GM23338 (cell line): ENCODE results near the gene PLA2G2E.

Source experiments
- EZH2phosphoT487 ChIP-seq: fragments of 200-600 bp; sonication (generic); IDR thresholded peaks from one replicate; pipeline ENCODE4 v1.8.1; 2018; ENCODE audit warnings: antibody characterized with exemption; ENCODE audit not compliant: unreplicated experiment
- POLR2AphosphoS5 ChIP-seq: IDR thresholded peaks from 2 replicates; pipeline ENCODE4 v1.6.1; 2016; ENCODE audit warnings: antibody characterized with exemption, low read depth
- TF ChIP-seq, protein P1 (sequence below), 2 experiments: fragments of 200-600 bp in 1 of 2; sonication (generic) in 1 of 2; conservative IDR thresholded peaks; 2 replicates each; pipeline versions ENCODE4 v1.5.1 to v1.6.1; 2016 to 2017; ENCODE audit warnings: antibody characterized with exemption in 2 of 2, low read depth in 2 of 2, mild to moderate bottlenecking in 2 of 2, moderate library complexity in 1 of 2

DNA sequence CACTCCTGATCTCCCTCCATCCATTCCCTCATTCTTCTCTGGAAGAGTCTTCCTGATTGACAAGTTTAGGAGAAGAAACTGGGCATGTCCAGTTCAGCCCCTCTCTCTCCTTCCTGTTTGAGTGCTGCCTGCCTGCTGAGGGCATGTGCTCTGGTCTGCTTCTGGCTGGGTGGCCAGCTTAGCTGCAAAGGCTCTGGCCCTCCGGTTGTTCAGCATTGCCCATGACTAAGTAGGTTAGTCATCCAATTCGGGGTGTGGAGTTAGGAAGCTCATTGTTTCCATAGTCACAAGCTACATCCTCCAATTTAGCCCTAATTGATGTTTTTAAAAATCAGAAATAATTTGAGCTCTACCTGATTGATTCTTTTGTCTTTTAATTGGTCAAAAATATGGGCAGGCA lies 25.6 kb upstream of the PLA2G2E start:
- no peak for TF ChIP-seq POLR2AphosphoS5
- TF ChIP-seq, protein P1, sequence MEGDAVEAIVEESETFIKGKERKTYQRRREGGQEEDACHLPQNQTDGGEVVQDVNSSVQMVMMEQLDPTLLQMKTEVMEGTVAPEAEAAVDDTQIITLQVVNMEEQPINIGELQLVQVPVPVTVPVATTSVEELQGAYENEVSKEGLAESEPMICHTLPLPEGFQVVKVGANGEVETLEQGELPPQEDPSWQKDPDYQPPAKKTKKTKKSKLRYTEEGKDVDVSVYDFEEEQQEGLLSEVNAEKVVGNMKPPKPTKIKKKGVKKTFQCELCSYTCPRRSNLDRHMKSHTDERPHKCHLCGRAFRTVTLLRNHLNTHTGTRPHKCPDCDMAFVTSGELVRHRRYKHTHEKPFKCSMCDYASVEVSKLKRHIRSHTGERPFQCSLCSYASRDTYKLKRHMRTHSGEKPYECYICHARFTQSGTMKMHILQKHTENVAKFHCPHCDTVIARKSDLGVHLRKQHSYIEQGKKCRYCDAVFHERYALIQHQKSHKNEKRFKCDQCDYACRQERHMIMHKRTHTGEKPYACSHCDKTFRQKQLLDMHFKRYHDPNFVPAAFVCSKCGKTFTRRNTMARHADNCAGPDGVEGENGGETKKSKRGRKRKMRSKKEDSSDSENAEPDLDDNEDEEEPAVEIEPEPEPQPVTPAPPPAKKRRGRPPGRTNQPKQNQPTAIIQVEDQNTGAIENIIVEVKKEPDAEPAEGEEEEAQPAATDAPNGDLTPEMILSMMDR (conservative IDR thresholded peaks at IDR 0.05; ENCODE audit: low read depth in 2 of 2): no peak
- no peak for TF ChIP-seq EZH2phosphoT487
